ENCODE data around the gene CACNA1C.
"Not testable (repeated sequence)": the region's sequence is repeated elsewhere in the genome, so short reads cannot be mapped to it uniquely, and the experiment has no call there.

The CACNA1C gene

GRCh38 chr12:2679068-2679815, 626.5 kb downstream of the CACNA1C start:
- DNase-seq (ENCODE audit: low read depth in 2 of 3, low spot score in 2 of 3): no peak

- DNase-seq (ENCODE audit: low read depth in 2 of 3, low spot score in 2 of 3): no peak
These were observed 627.3 kb downstream of the CACNA1C start for GRCh38 chr12:2679816-2680675.

- DNase-seq (ENCODE audit: low read depth in 2 of 3, low spot score in 2 of 3): no peak
These were observed 627.9 kb downstream of the CACNA1C start for GRCh38 chr12:2680676-2681039.

GRCh38 chr12:2681450-2682205, 628.8 kb downstream of the CACNA1C start:
- DNase-seq (ENCODE audit: low read depth in 2 of 3, low spot score in 2 of 3): no peak

- no peak for DNase-seq (ENCODE audit: low read depth in 2 of 3, low spot score in 2 of 3)
These were observed 629.8 kb downstream of the CACNA1C start for GRCh38 chr12:2682296-2683251.

- DNase-seq (ENCODE audit: low read depth in 2 of 3, low spot score in 2 of 3): no peak
These were observed 630.7 kb downstream of the CACNA1C start for GRCh38 chr12:2683283-2684025.

GRCh38 chr12:2684026-2684325, 631.2 kb downstream of the CACNA1C start:
- not testable (repeated sequence) for DNase-seq (ENCODE audit: low read depth in 2 of 3, low spot score in 2 of 3)

GRCh38 chr12:2685620-2686279, 633.0 kb downstream of the CACNA1C start:
- DNase-seq (ENCODE audit: low read depth in 2 of 3, low spot score in 2 of 3): not testable (repeated sequence)

GRCh38 chr12:2686280-2686646, 633.5 kb downstream of the CACNA1C start:
- DNase-seq (ENCODE audit: low read depth in 2 of 3, low spot score in 2 of 3): no peak

GRCh38 chr12:2687058-2687457, 634.3 kb downstream of the CACNA1C start:
- no peak for DNase-seq (ENCODE audit: low read depth in 2 of 3, low spot score in 2 of 3)

- DNase-seq (ENCODE audit: low read depth in 2 of 3, low spot score in 2 of 3): no peak
These were observed 634.9 kb downstream of the CACNA1C start for GRCh38 chr12:2687726-2688125.

GRCh38 chr12:2688381-2688931, 635.7 kb downstream of the CACNA1C start:
- no peak for DNase-seq (ENCODE audit: low read depth in 2 of 3, low spot score in 2 of 3)

- DNase-seq (ENCODE audit: low read depth in 2 of 3, low spot score in 2 of 3): no peak
These were observed 636.6 kb downstream of the CACNA1C start for GRCh38 chr12:2689393-2689792.

GRCh38 chr12:2689879-2690278, 637.1 kb downstream of the CACNA1C start:
- no peak for DNase-seq (ENCODE audit: low read depth in 2 of 3, low spot score in 2 of 3)

- no peak for DNase-seq (ENCODE audit: low read depth in 2 of 3, low spot score in 2 of 3)
These were observed 637.7 kb downstream of the CACNA1C start for GRCh38 chr12:2690348-2691005.

- peak; percentile 33 to 43 (median 33) for DNase-seq (ENCODE audit: low read depth in 2 of 3, low spot score in 2 of 3)
These were observed 638.2 kb downstream of the CACNA1C start for GRCh38 chr12:2691006-2691344.

- DNase-seq (ENCODE audit: low read depth in 2 of 3, low spot score in 2 of 3): peak in 2 of 3 experiments; percentile 15 to 35
These were observed 638.7 kb downstream of the CACNA1C start for GRCh38 chr12:2691345-2692071.

GRCh38 chr12:2692080-2692479, 639.3 kb downstream of the CACNA1C start:
- no peak for DNase-seq (ENCODE audit: low read depth in 2 of 3, low spot score in 2 of 3)
